Measurements from ENCODE around the gene OPRPN.

- TF ChIP-seq POLR2A (IDR thresholded peaks at IDR 0.05; ENCODE audit: low read depth, low read length) (no peak), POLR2AphosphoS5 (IDR thresholded peaks at IDR 0.05; ENCODE audit: low read depth, low read length) (no peak)
Observed at GRCh38 chr4:70437197-70437596, 39.5 kb downstream of the OPRPN start.
